WTC11 (cell line): ENCODE measurements around the gene MCHR2.

Source experiments
- CTCF ChIP-seq: fragments of 200-600 bp; IDR thresholded peaks from 2 replicates; pipeline ENCODE4 v1.8.0; 2022; ENCODE audit warnings: antibody characterized with exemption
- FOXJ3 ChIP-seq: sonication (generic); formaldehyde crosslinking; IDR thresholded peaks from 2 replicates; pipeline ENCODE4 v1.9.0; 2021; ENCODE audit warnings: missing genetic modification reagents, mild to moderate bottlenecking, borderline replicate concordance
- NR3C1 ChIP-seq: sonication (generic); formaldehyde crosslinking; conservative IDR thresholded peaks from 2 replicates; pipeline ENCODE4 v1.8.1; 2023; ENCODE audit warnings: low read depth, mild to moderate bottlenecking, missing genetic modification reagents
- TEAD4 ChIP-seq: sonication (generic); formaldehyde crosslinking; IDR thresholded peaks from 2 replicates; pipeline ENCODE4 v1.8.0; 2022; ENCODE audit warnings: mild to moderate bottlenecking, missing genetic modification reagents
- TP53 ChIP-seq: sonication (generic); formaldehyde crosslinking; IDR thresholded peaks from 2 replicates; pipeline ENCODE4 v1.8.1; 2023; ENCODE audit warnings: mild to moderate bottlenecking, missing genetic modification reagents

- TF ChIP-seq TEAD4 (CRISPR knock-in tag): no peak
- peak; percentile 58 for TF ChIP-seq CTCF
- TF ChIP-seq TP53 (CRISPR knock-in tag): no peak
- no peak for TF ChIP-seq NR3C1
- TF ChIP-seq FOXJ3: no peak
Measured at GRCh38 chr6:99905209-99906106, 88.6 kb downstream of the MCHR2 start.
